ENCODE data around the gene TBC1D16. TPM values are rescaled to one million over a fixed set of nuclear protein-coding genes. Genes with fewer than 3 reads are reported as not detected.

The TBC1D16 gene
- total and polyA plus RNA-seq, 10 of the 15 experiments (the other 5 are each of a cell fraction or from before 2014, with no cell fraction given): 0.01 to 0.13 (median 0.06) TPM; not detected in 3

- no peak for DNase-seq (ENCODE audit: low read depth, low spot score)
- TF ChIP-seq EGR1 (IDR thresholded peaks at IDR 0.05; ENCODE audit: borderline replicate concordance in 1 of 2, low read depth in 2 of 2, low read length in 2 of 2) (no peak), JUND (IDR thresholded peaks at IDR 0.05; ENCODE audit: low read depth, low read length) (no peak), ASH2L (IDR thresholded peaks at IDR 0.05; ENCODE audit: borderline replicate concordance, low read depth) (no peak), NFXL1 (IDR thresholded peaks at IDR 0.05; ENCODE audit: borderline replicate concordance) (no peak), CHD1 (IDR thresholded peaks at IDR 0.05; ENCODE audit: low read depth, low read length) (no peak), FOXM1 (IDR thresholded peaks at IDR 0.05; ENCODE audit: low read depth, low read length) (no peak), USF2 (IDR thresholded peaks at IDR 0.05; ENCODE audit: borderline replicate concordance, low read depth, low read length) (no peak), ESRRA (IDR thresholded peaks at IDR 0.05; ENCODE audit: low read length) (no peak), FOS (IDR thresholded peaks at IDR 0.05; ENCODE audit: borderline replicate concordance, extremely low read depth, insufficient read length) (no peak), GABPA (IDR thresholded peaks at IDR 0.05; ENCODE audit: low read depth) (no peak), MEF2B (IDR thresholded peaks at IDR 0.05; ENCODE audit: partially characterized antibody, poor library complexity, severe bottlenecking) (no peak)
- H2AFZ ChIP-seq (ENCODE audit: control insufficient read depth, low read depth, low read length): no peak overlapping the region
- BruUV-seq (replicated peaks): no TSS peak
- H4K20me1 ChIP-seq (ENCODE audit: control insufficient read depth, insufficient read depth): no peaks in the 10 kb centered on the region
- no peak for FAIRE-seq
- H3K79me2 ChIP-seq (ENCODE audit: control insufficient read depth, insufficient read depth, low read length): no peaks in the 10 kb centered on the region
- WGBS (ENCODE audit: insufficient coverage, insufficient replicate concordance, low lambda C conversion rate, missing lambda C conversion rate): 36% methylated on average over 9 of the region's 9 CpGs
- no peaks in the 10 kb centered on the region; the same call in 2 of the 3 replicates for H3K9me3 ChIP-seq (replicated peaks; ENCODE audit: control insufficient read depth, insufficient read depth, low read length)
- peaks cover 7% of the 10 kb centered on the region for H3K4me1 ChIP-seq (ENCODE audit: control insufficient read depth, insufficient read depth, low read length)
- H3K4me3 ChIP-seq: no peak overlapping the region
- ChIA-PET POLR2A (no interaction called here), RAD21 (ENCODE audit: unreplicated experiment) (no interaction called here), SMC1A (ENCODE audit: uncharacterized antibody, unreplicated experiment) (no interaction called here), CTCF (interaction anchor here (0.6 kb wide), 1 partner anchor 826 kb away, joined by 3 read pairs; no protein-coding TSS in a partner anchor)
- H3K36me3 ChIP-seq (ENCODE audit: control insufficient read depth in 2 of 2, insufficient read depth in 2 of 2, low read length in 1 of 2): no peaks in the 10 kb centered on the region
- no peak overlapping the region for H3K27ac ChIP-seq (ENCODE audit: control insufficient read depth, insufficient read depth)
- in situ Hi-C loops (cut with MboI) (no loop called here), intact Hi-C loops (cut with micrococcal nuclease; ENCODE audit: unreplicated experiment) (no loop called here)
- H3K27me3 ChIP-seq (replicated peaks in 1 of 2; ENCODE audit: control insufficient read depth in 2 of 2, insufficient read depth in 2 of 2, low read length in 1 of 2): peaks cover 0 to 1% of the 10 kb centered on the region in 2 experiments; a peak in 1 of 4 replicates
- H3K9ac ChIP-seq (ENCODE audit: control insufficient read depth, insufficient read depth, low read length): no peak overlapping the region
- no peak for ATAC-seq
- H3K4me2 ChIP-seq (ENCODE audit: control insufficient read depth, insufficient read depth): no peak overlapping the region
Measured at GRCh38 chr17:79934653-79934970, 101.1 kb downstream of the TBC1D16 start.

Data from GM12878 (cell line).